Skeletal muscle cell (primary cell): ENCODE measurements around the gene BLVRA.
A peak's percentile ranks its signal among the peaks of the same experiment; 100 is the strongest.
"Not testable (repeated sequence)": the region's sequence is repeated elsewhere in the genome, so short reads cannot be mapped to it uniquely, and the experiment has no call there.

ENCODE experiments used
- DNase-seq: peaks from one replicate; pipeline ENCODE4 v3.0.0-alpha.2; 2010; ENCODE audit warnings: low read depth
- H3K4me3 ChIP-seq: 2 replicates; pipeline ENCODE4 v1.5.1; 2011; ENCODE audit warnings: low read depth, mild to moderate bottlenecking, control low read depth, low read length, moderate library complexity

BLVRA gene

DNA sequence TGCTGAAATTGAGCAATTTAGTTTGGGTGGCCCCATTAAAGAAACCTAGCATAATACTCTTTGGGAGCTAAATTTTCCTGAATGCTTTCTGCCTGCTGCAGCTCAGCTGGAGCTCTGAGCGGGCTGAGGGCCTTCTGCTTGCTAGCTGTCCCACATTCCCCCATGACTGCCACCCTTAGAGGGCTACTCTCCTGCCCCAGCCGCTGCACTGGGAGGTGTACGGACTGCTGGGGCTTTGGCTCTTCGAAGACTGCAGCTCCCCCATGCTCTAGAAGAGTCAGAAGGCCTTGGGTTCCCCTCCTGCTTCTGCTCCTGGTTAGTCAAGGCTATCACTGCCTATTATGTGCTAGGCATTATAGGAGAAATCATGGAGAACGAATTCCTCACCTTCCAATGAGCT lies 31.5 kb downstream of the BLVRA start:
- no peak for DNase-seq
- H3K4me3 ChIP-seq, result no peak overlapping the region

GRCh38 chr7:43790834-43791233 lies 32.4 kb downstream of the BLVRA start:
- DNase-seq, result no peak

DNA sequence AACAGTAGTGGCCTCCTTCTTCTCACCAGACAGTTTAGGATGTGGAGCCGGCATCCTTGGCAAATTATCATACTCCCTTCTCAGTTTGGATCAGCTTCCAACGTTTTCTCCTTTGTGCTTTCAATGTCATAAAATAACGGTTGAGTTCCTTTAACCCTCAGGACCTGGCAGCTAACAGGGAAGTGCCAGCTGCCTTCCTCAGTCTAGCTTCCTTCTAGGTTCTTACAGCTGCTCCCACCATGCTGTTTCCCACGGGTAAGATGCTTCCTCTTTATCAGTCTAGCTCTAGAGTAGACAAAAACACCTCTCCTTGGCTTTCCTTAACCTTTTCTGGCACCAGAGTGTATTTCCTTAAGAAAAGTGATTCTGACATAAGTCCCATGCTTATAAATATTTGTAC lies 33.2 kb downstream of the BLVRA start:
- DNase-seq, result no peak
- no peak overlapping the region for H3K4me3 ChIP-seq

More at GRCh38 chr7:43790834-43791233, 32.4 kb downstream of the BLVRA start:
- no peak overlapping the region for H3K4me3 ChIP-seq

DNA sequence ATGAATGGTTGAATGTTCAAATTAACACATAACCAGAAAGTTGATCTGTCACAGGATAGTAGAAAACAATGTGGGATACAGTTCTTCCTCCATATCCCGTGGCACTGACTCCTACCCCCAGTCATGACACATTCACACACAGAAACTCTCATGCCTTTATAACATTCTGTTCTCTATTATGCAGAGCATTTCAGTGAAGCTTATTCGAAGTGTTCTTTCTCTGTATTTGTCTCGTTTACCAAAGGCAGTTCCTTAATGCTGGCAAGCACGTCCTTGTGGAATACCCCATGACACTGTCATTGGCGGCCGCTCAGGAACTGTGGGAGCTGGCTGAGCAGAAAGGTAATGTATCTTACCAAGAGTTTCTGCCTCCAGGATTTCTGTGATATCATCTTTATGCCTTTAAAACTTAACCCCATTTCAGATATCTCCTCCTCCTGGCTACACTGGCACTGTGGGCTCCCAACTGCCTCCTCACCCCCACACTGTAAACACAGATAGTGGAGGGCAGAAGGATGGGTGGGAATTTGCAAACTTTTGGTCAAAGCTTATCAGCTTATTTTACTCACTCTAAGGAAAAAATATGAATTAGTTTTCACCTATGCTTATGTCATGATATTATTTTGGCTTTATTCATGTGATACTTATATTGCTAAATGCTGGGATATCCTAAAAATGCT lies 34.1 kb downstream of the BLVRA start:
- H3K4me3 ChIP-seq, result no peak overlapping the region
- DNase-seq, result no peak

- no peak for DNase-seq
- no peak overlapping the region for H3K4me3 ChIP-seq
Measured at GRCh38 chr7:43799605-43800004, 41.1 kb downstream of the BLVRA start.

- no peak for DNase-seq
- H3K4me3 ChIP-seq, result no peak overlapping the region
Measured at GRCh38 chr7:43803865-43804264, 45.4 kb downstream of the BLVRA start.

DNA sequence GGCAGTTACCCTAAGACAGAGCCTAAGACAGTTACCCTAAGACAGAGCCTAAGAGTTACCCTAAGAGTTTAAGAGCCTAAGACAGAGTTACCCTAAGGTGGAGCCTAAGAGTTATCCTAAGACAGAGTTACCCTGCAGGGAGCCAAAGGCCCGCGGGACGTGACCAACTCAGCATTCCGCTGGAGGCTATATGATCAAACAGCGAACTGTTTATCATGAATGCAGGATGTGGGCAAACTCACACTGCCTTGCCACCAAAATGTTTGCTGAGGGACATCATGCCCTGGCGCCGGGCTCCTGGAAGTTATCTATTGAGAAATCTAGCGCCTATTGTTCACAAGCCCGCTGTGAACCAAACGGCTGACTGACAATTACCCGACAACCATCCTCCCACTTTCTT lies 49.9 kb downstream of the BLVRA start:
- H3K4me3 ChIP-seq, result no peak overlapping the region
- no peak for DNase-seq

DNA sequence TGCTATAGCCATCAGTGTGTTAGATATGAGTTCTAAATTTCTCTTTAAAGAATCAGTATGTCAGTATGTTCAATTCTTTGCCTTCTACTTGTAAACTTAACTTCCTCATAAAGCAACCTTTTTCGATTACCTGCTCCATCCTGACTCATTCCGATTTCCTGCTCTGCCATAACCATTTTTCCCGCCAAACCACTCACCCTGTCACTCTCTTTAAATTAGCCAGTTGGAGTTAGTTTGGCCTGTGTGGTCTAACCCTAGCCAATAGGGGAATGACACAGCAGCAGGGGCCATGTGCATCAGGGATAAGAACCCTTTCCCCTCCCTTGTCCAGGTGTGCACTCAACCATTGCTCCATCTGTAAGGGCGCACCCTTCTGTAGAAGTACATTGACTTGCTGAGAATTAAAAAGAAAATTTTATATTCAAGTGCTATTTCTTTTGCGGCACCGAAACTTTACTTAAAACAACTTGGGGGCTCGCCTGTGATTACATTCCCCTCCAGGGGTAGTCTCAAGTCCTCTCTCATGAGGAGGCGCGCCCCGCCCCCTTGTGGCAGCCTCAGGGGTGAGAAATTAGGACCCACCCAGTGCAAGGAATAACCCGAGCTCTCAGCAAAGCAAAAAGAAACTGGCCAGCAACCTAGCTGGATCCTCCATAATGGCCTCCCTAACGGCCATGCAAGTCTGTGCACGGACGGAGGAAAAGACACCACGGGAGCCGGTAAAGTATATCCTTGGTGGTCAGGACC lies 51.9 kb downstream of the BLVRA start:
- H3K4me3 ChIP-seq, DNase-seq: not testable (repeated sequence)

GRCh38 chr7:43815373-43815772 lies 56.9 kb downstream of the BLVRA start:
- DNase-seq, result no peak
- no peak overlapping the region for H3K4me3 ChIP-seq

DNA sequence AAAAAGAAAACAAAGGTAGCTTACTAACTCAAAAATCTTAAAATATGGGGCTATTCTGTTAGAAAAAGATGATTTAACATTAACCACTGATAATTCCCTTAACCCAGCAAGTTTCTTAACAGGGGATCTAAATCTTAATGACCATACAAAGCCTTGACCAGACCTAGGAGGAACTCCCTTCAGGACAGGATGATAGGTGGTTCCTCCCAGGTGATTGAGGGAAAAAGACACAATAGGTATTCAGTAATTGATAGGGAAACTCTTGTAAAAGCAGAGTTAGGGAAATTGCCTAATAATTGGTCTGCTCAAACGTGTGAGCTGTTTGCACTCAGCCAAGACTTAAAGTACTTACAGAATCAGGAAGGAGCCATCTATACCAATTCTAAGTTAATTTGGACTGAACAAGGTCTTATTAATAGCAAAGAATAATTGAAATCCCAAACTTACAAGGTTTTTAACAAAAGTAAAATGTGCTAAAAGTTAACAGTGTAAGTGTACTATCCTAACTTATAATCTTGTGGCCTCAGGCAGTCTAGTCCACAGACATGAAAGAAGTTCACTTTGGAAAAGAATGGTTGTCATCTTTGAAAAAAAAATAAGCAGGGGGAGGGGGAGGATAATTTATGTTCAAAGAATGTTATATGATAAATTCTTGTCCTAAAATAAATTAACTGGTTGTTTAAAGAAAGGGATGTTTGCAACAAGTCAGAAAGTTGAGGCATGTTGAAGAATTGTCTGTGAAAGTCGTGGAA lies 57.7 kb downstream of the BLVRA start:
- not testable (repeated sequence) for DNase-seq, H3K4me3 ChIP-seq

DNA sequence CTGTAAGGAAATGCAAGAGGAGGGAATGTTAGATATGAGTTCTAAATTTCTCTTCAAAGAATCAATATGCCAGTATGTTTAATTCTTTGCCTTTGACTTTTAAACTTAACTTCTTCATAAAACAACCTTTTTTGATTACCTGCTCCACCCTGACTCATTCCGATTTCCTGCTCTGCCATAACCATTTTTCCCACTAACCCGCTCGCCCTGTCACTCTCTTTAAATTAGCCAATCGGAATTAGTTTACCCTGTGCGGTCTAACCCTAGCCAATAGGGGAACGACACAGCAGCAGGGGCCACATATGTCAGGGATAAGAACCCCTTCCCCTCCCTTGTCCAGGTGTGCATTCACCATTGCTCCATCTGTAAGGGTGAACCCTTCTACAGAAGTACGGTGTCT lies 64.9 kb downstream of the BLVRA start:
- H3K4me3 ChIP-seq, DNase-seq: not testable (repeated sequence)

DNA sequence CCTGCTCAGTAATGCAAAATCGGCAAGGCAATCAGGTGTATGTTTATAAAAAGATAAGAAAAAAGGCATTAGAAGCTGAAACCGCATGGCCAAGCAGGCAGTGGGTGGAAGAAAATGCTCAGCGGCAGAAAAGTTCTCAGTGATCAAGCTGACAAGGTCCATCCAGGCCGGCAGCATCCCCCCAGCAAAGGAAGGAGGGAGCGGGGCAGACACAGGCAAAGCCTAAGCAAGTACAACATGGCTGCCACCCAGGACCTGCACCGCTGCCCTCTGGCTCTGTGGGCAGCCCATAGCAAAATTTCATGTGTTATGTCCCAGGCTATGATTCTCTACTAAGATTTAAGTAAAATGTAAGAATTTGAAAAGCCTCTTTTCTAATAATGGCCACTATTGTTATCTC lies 65.5 kb downstream of the BLVRA start:
- H3K4me3 ChIP-seq, result no peak overlapping the region
- no peak for DNase-seq

DNA sequence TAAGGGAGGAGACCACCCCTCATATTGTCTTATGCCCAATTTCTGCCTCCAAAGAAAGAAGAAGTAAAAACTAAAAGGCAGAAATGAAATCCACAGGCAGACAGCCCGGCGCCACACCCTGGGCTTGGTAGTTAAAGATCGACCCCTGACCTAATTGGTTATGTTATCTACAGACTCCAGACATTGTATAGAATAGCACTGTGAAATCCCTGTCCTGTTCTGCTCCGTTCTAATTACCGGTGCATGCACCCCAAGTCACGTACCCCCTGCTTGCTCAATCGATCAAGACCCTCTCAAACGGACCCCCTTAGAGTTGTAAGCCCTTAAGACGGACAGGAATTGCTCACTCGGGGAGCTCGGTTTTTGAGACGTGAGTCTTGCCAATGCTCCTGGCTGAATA lies 66.0 kb downstream of the BLVRA start:
- DNase-seq, H3K4me3 ChIP-seq: not testable (repeated sequence)

- DNase-seq, result no peak
- H3K4me3 ChIP-seq, result no peak overlapping the region
Measured at GRCh38 chr7:43824963-43825362, 66.5 kb downstream of the BLVRA start.

DNA sequence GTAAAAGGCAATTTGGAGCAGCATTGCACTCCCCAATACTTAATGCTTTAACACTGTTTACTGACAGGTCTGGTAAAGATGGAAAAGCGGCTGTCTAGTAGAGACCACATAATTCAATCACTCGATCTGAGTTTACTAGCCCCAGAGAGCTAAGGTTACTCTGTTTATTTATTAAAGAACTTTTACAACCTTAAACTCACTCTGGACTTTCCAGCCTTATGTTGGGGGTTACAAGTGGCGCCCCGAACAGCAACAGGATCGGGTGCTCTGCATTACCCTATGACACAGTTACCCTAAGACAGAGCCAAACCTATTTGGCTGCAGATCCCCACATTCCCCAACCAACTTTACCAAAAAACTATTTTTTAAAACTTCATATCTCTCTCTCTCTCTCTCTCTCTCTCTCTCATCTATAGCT lies 66.9 kb downstream of the BLVRA start:
- DNase-seq, result no peak
- H3K4me3 ChIP-seq, result no peak overlapping the region

- DNase-seq, H3K4me3 ChIP-seq: not testable (repeated sequence)
Measured at GRCh38 chr7:43830917-43831316, 72.4 kb downstream of the BLVRA start.

DNA sequence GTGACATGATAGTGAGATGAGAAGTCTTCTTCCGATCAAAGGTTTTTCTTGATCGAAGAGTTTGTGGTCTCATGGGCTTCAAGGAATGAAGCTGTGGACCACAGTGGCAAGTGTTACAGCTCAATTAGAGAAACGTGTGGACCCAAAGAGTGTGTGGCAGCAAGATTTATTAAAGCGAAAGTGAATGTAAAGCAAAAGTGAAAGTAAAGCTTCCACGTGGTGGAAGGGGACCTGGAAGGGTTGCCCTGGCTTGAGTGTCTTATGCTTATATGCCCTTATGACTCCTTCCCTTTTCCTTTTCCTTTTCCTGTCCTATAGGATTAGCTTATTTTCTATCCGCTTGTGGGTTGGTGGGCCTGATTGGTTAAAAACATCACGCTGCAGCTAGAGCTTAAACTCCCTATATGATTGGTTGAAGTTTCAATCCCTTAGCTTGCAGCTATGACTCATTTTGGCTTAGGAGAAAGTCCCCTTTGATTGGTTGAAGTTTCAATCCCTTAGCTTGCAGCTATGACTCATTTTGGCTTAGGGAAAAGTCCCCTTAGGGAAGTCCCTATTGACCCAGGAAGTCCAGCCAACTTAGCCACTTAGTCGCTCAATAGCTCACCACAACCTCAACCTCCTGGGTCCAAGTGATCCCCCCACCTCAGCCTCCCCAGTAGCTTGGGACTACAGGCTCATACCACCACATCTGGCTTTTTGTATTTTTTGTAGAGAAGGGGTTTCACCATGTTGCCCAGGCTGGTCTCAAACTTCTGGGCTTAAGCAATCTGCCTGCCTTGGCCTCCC lies 76.2 kb downstream of the BLVRA start:
- DNase-seq, result no peak
- no peak overlapping the region for H3K4me3 ChIP-seq

DNA sequence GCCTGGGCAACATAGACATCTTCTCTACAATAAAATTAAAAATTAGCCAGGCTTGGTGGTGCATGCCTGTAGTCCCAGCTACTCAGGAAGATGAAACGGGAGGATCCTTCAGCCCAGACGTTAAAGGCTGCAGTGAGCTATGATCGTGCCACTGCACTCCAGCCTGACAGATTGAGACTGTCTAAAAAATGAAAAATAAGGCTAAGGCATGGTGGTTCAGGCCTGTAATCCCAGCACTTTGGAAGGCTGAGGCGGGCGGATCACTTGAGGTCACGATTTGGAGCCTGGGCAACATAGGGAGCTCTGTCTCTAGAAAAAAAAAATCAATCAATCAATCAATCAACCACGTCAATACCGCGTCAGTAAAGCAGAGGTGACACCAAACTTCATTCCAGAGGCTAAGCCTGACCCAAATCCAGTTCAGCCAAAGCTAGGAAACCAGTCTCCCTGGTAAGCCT lies 79.8 kb downstream of the BLVRA start:
- no peak for DNase-seq
- H3K4me3 ChIP-seq, result peak overlapping the region; percentile 6

- H3K4me3 ChIP-seq, result no peak overlapping the region
- no peak for DNase-seq
Measured at GRCh38 chr7:43843296-43843695, 84.8 kb downstream of the BLVRA start.

DNA sequence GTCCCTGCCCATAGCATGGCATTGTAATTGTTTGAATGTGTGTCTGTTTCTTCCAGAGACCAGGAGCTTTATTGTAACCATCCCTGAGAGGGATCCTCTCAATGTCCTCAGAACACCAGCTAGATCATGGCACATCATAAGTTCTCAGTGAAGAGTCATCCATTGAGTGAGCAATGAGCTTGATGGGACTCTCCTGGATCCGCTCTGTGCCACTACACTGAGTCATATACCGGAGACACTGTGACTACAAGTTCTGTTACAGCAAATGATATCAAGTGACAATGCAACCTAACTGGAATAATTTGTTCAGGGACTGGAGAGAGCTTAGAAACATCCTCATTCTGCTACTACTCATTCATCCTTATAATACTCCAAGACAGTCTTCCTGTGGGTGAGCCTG lies 85.8 kb downstream of the BLVRA start:
- H3K4me3 ChIP-seq, result no peak overlapping the region
- DNase-seq, result no peak
